A673 (cell line): ENCODE results near the gene ZNF385B. TPM values are rescaled to one million over a fixed set of nuclear protein-coding genes. Genes with fewer than 3 reads are reported as not detected.

Source experiments
- BruUV-seq: library from RNA; stranded (reverse); fragments of 400-500 nt; replicated peaks from 2 replicates; lab custom pipeline; 2021; lab: Mats Ljungman, UMichigan
- CTCF ChIA-PET: fragments of 300-600 bp; sonication (Branson Sonifier 250); formaldehyde crosslinking; loops from one replicate; lab custom pipeline; 2022; ENCODE audit warnings: antibody characterized with exemption; lab: Charles Lee
- POLR2A ChIA-PET: fragments of 300-600 bp; sonication (Branson Sonifier 250); formaldehyde crosslinking; loops from one replicate; lab custom pipeline; 2022; ENCODE audit warnings: antibody characterized with exemption; ENCODE audit not compliant: low non-redundant PET; lab: Charles Lee
- DNase-seq: peaks from one replicate; pipeline ENCODE4 v3.0.0-alpha.2; 2015; ENCODE audit warnings: low spot score
- H3K27ac ChIP-seq: fragments of 200-600 bp; sonication (generic); 2 replicates; pipeline ENCODE4 v1.5.1; 2016; ENCODE audit warnings: mixed run types, low read depth, mild to moderate bottlenecking, mixed read lengths, antibody characterized with exemption, low read length; ENCODE audit not compliant: poor library complexity, severe bottlenecking
- H3K27me3 ChIP-seq: fragments of 200-600 bp; sonication (generic); replicated peaks from 2 replicates; pipeline ENCODE4 v1.6.1; 2017; ENCODE audit warnings: mixed run types, low read depth, mild to moderate bottlenecking, mixed read lengths, antibody characterized with exemption, low read length; ENCODE audit not compliant: insufficient read depth, poor library complexity
- H3K36me3 ChIP-seq: fragments of 200-600 bp; sonication (generic); 2 replicates; pipeline ENCODE4 v1.6.1; 2016; ENCODE audit warnings: mixed run types, mild to moderate bottlenecking, mixed read lengths, antibody characterized with exemption, low read length; ENCODE audit not compliant: insufficient read depth, poor library complexity, severe bottlenecking
- H3K4me1 ChIP-seq: fragments of 200-600 bp; sonication (generic); 2 replicates; pipeline ENCODE4 v1.6.1; 2017; ENCODE audit warnings: mixed run types, mild to moderate bottlenecking, mixed read lengths, antibody characterized with exemption, low read length; ENCODE audit not compliant: insufficient read depth, poor library complexity, severe bottlenecking
- H3K4me3 ChIP-seq: fragments of 200-600 bp; sonication (generic); 2 replicates; pipeline ENCODE4 v1.5.1; 2016; ENCODE audit warnings: low read depth, mixed run types, mild to moderate bottlenecking, mixed read lengths, low read length; ENCODE audit not compliant: poor library complexity, severe bottlenecking
- H3K9me3 ChIP-seq: fragments of 200-600 bp; sonication (generic); 2 replicates; pipeline ENCODE4 v1.6.1; 2016; ENCODE audit warnings: mixed run types, low read depth, mild to moderate bottlenecking, mixed read lengths, antibody characterized with exemption, low read length; ENCODE audit not compliant: poor library complexity, severe bottlenecking
- CTCF ChIP-seq: fragments of 300-800, 200-600 bp; sonication (generic); conservative IDR thresholded peaks from 2 replicates; pipeline ENCODE4 v1.5.1; 2017; ENCODE audit warnings: low read depth, mild to moderate bottlenecking, antibody characterized with exemption, low read length, moderate library complexity, mixed read lengths
- EZH2 ChIP-seq: fragments of 200-600 bp; sonication (generic); IDR thresholded peaks from 2 replicates; pipeline ENCODE4 v1.6.1; 2017; ENCODE audit warnings: borderline replicate concordance, low read depth, mild to moderate bottlenecking, mixed read lengths, antibody characterized with exemption, low read length; ENCODE audit not compliant: poor library complexity, severe bottlenecking
- intact Hi-C: fragments of 100-400 bp; cut with micrococcal nuclease; formaldehyde crosslinking; loops from one replicate; pipeline ENCODE4 v1.10.0; 2022; ENCODE audit not compliant: unreplicated experiment
- total RNA-seq: library from RNA; stranded (reverse); gene quantifications from 2 replicates; pipeline ENCODE4 v1.2.3, GENCODE V29; 2021

The ZNF385B gene
- total RNA-seq, 1 experiment from 2014 or later: not detected

- intact Hi-C loops: no loop called here
- CTCF ChIA-PET: no interaction called here
- Histone ChIP-seq H3K27me3 (no peaks in the 10 kb centered on the region), H3K4me3 (no peak overlapping the region), H3K36me3 (no peaks in the 10 kb centered on the region), H3K9me3 (no peaks in the 10 kb centered on the region), H3K4me1 (no peaks in the 10 kb centered on the region), H3K27ac (no peak overlapping the region)
- POLR2A ChIA-PET: no interaction called here
- TF ChIP-seq CTCF (no peak), EZH2 (no peak)
- no peak for DNase-seq
- no TSS peak for BruUV-seq
These were observed 166.4 kb downstream of the ZNF385B start for GRCh38 chr2:179694963-179695362.

- intact Hi-C loops: no loop called here
- TF ChIP-seq CTCF (no peak), EZH2 (no peak)
- Histone ChIP-seq H3K9me3 (no peaks in the 10 kb centered on the region), H3K4me3 (no peak overlapping the region), H3K27me3 (no peaks in the 10 kb centered on the region), H3K36me3 (no peaks in the 10 kb centered on the region), H3K27ac (no peak overlapping the region), H3K4me1 (no peaks in the 10 kb centered on the region)
- DNase-seq: no peak
- no TSS peak for BruUV-seq
- CTCF ChIA-PET: no interaction called here
- POLR2A ChIA-PET: no interaction called here
These were observed 168.8 kb downstream of the ZNF385B start for GRCh38 chr2:179692610-179693009.

- BruUV-seq: no TSS peak
- intact Hi-C loops: no loop called here
These were observed 169.4 kb downstream of the ZNF385B start for GRCh38 chr2:179692043-179692442.

More at GRCh38 chr2:179692043-179692442, 169.4 kb downstream of the ZNF385B start:
- Histone ChIP-seq H3K27ac (no peak overlapping the region), H3K9me3 (no peaks in the 10 kb centered on the region), H3K4me1 (no peaks in the 10 kb centered on the region), H3K36me3 (no peaks in the 10 kb centered on the region), H3K27me3 (no peaks in the 10 kb centered on the region), H3K4me3 (no peak overlapping the region)
- TF ChIP-seq EZH2 (no peak), CTCF (no peak)
- ChIA-PET POLR2A (no interaction called here), CTCF (no interaction called here)
- no peak for DNase-seq
